Mucosa of rectum (tissue), 2 donors: ENCODE results near the gene FAM120A.
A peak's percentile ranks its signal among the peaks of the same experiment; 100 is the strongest.

ENCODE experiments used
- H3K27ac ChIP-seq, 2 donors: one replicate each; pipeline ENCODE4 v1.7.0; 2013; ENCODE audit warnings: inconsistent platforms in 2 of 2, low read depth in 2 of 2, low read length in 2 of 2
- H3K27me3 ChIP-seq, 2 donors: one replicate each; pipeline ENCODE4 v1.7.0; 2013; ENCODE audit warnings: low read length in 2 of 2; ENCODE audit not compliant: control insufficient read depth in 2 of 2, insufficient read depth in 2 of 2
- H3K36me3 ChIP-seq, 2 donors: one replicate each; pipeline ENCODE4 v1.7.0; 2013; ENCODE audit warnings: low read length in 2 of 2; ENCODE audit not compliant: control insufficient read depth in 2 of 2, insufficient read depth in 2 of 2
- H3K4me1 ChIP-seq, 2 donors: one replicate each; pipeline ENCODE4 v1.7.0; 2013; ENCODE audit warnings: low read length in 2 of 2, mild to moderate bottlenecking in 1 of 2; ENCODE audit not compliant: control insufficient read depth in 2 of 2, insufficient read depth in 2 of 2
- H3K4me3 ChIP-seq, 2 donors: one replicate each; pipeline ENCODE4 v1.7.0; 2013; ENCODE audit warnings: low read length in 2 of 2
- H3K9ac ChIP-seq, 2 donors: one replicate each; pipeline ENCODE4 v1.7.0; 2013; ENCODE audit warnings: low read length in 2 of 2, low read depth in 1 of 2, mild to moderate bottlenecking in 1 of 2
- H3K9me3 ChIP-seq, 2 donors: one replicate each; pipeline ENCODE4 v1.7.0; 2013; ENCODE audit warnings: low read length in 2 of 2; ENCODE audit not compliant: control insufficient read depth in 2 of 2
- donor health status: healthy.
- donor health status: Normal muscosa, but diverticular disease.

FAM120A gene

DNA sequence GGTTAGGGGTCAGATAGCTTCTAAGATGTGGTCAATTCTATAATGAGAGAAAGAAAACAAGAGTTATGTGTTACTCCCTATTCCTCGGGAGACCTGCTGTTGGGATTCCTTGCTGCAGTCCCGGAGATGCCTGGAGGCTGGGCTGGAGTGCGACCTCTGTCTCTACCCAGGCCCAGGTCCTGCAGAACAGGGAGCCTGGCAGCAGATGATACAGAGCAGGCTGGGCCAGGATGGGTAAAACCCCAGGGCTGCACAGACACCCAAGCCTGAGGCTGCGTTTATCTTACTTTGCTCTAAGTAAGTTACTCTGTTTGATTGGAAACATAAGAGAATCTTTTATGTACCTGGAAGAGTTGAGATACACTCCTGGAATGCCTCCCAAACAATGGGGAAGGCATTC lies 28.8 kb downstream of the FAM120A start:
- Histone ChIP-seq H3K36me3 (peaks cover 28 to 34% of the 10 kb centered on the region in 2 donors), H3K9me3 (no peaks in the 10 kb centered on the region), H3K27me3 (no peaks in the 10 kb centered on the region), H3K27ac (no peak overlapping the region), H3K4me1 (peaks cover 2 to 14% of the 10 kb centered on the region in 2 donors), H3K9ac (no peak overlapping the region), H3K4me3 (no peak overlapping the region)

DNA sequence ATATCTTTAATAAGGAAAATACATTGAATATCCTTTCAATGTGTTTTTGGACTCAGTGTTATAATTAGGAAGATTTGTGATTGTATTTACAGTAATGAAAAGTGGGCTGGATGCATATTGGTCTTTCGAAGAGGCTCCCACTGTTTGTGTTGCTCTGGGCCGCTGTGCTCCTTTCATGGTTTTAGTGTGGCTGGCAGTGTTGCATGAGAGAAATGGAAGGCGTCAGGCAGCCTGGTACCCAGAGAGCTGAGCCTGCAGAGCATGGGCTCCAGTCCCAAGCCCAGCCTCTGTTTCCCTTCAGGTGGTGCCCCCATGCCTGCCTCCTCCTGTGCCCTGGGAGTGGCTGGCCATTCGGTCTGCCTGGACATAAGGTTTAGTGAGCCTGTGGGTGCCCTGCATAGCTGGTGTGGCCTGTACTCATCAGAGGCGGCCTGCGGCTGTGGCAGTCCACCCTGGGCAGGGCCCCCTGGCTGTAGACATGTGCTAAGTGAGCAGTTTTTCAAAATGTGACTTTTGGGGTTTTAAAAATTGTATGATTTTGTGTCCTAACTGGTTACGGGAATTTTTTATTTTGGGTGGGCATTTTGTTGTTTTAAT lies 29.3 kb downstream of the FAM120A start:
- Histone ChIP-seq H3K36me3 (peaks cover 25 to 34% of the 10 kb centered on the region in 2 donors), H3K4me1 (peaks cover 2 to 10% of the 10 kb centered on the region in 2 donors), H3K9ac (no peak overlapping the region), H3K9me3 (no peaks in the 10 kb centered on the region), H3K27ac (no peak overlapping the region), H3K27me3 (no peaks in the 10 kb centered on the region), H3K4me3 (no peak overlapping the region)

DNA sequence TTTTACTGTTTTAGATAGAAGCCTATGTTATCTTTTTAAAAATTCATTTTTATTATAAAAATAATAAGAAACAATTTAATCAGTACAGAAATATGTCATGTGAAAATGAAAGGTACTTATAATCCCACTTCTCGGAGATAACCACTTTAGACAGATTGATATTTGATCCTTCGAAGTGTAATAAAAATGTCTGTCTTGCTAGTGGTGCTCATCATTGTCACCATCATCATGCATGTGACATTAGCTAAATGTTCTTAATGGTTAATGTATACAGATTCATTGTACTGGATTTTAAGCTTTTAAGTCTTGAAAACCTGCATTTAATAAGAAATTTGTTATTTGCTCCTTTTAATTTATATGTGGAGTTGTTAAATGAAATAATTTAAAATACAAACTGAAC lies 32.0 kb downstream of the FAM120A start:
- Histone ChIP-seq H3K9me3 (no peaks in the 10 kb centered on the region), H3K27ac (no peak overlapping the region), H3K4me3 (no peak overlapping the region), H3K36me3 (peaks cover 31% of the 10 kb centered on the region in 2 donors), H3K9ac (no peak overlapping the region), H3K27me3 (no peaks in the 10 kb centered on the region), H3K4me1 (no peaks in the 10 kb centered on the region)

DNA sequence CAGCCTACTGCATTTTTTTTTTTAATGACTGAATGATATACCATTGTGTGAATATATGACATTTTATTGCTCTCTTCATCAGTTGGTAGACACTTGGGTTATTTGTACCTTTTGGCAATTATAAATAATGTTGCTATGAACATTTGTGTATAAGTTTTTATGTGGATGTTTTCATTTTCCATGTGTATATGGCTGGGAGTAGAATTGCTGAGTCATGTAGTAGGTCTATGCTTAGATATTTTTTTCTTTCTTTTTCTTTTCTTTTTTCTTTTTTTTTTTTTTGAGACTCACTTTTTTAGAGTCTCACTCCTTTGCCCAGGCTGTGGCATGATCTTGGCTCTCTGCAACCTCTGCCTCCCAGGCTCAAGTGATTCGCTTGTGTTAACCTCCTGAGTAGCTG lies 34.8 kb downstream of the FAM120A start:
- Histone ChIP-seq H3K27me3 (no peaks in the 10 kb centered on the region), H3K36me3 (peaks cover 35% of the 10 kb centered on the region in 2 donors), H3K27ac (no peak overlapping the region), H3K9me3 (no peaks in the 10 kb centered on the region), H3K4me3 (no peak overlapping the region), H3K9ac (no peak overlapping the region), H3K4me1 (no peaks in the 10 kb centered on the region)

DNA sequence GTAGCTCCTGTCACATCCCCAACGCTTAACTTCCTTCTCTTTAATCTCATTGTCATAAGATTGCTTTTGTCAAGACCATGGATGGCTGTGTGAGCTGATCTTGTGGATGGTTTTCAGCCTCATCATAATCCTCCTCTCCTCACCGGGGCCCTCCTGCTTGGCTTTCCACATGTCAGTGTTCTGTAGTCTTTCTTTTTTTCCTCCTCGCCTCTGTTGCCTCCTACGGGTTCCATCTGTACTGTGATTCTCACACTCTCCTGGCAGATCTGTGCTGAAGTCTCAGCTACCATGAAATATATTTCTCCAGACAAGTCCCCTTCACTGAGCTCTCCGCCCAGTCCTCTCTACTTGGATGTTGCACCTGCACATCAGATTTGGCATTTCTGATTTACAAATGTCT lies 36.8 kb downstream of the FAM120A start:
- H3K27me3 ChIP-seq, result no peaks in the 10 kb centered on the region
- H3K27ac ChIP-seq, result no peak overlapping the region
- H3K36me3 ChIP-seq, result peaks cover 28 to 33% of the 10 kb centered on the region in 2 donors
- no peak overlapping the region for H3K9ac ChIP-seq
- H3K4me1 ChIP-seq, result no peaks in the 10 kb centered on the region
- H3K9me3 ChIP-seq, result no peaks in the 10 kb centered on the region
- no peak overlapping the region for H3K4me3 ChIP-seq

DNA sequence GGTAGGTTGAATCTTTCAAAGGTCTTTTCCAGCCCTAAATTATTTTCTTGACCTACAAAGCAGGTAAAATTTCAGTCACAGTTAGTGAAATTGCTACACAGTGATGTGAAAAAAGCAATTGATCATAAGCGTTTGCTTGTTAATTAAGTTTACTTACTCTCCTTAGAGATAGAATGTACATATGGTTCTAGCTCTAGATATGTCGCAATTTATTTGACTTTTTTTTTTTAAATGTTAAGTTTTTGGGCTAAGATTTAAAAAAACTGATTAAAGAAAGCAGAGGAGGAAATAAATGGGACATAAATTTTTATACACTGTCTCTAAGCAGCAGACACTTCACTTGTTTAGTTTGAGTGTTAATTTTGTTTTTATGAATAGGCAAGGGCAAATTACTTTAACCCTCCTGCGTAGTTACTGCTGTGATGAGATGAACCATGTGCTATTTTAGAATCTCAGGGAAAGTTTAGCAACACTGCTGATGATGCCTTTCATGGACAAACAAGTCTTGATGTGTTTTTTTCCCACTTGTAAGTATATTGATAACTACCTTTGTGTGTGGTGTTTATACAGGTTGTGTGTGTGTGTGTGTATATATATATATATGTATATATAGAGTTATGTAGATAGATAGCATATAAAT lies 40.2 kb downstream of the FAM120A start:
- peaks cover 33 to 41% of the 10 kb centered on the region in 2 donors for H3K36me3 ChIP-seq
- H3K4me3 ChIP-seq, result no peak overlapping the region
- H3K27me3 ChIP-seq, result no peaks in the 10 kb centered on the region
- H3K9me3 ChIP-seq, result no peaks in the 10 kb centered on the region
- no peak overlapping the region for H3K27ac ChIP-seq
- no peaks in the 10 kb centered on the region for H3K4me1 ChIP-seq
- no peak overlapping the region for H3K9ac ChIP-seq

DNA sequence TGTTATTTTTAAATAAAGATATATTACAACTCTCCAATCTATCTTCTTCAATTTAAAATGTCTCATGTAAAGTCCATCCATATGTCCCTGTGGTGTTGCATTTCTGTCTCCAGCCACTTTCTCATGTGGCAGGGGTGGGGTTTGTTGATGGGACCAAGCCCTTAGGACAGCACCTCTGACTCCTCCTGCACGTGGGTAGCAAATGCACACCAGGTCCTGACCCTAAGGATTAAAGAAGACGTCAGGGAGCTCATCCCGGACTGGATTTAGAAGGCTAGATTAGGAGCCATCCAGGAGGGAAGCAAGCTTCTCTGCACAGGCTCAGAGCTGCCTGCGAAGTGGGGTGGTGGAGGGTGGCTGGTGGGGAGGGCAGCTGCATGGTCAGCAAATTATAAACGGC lies 40.8 kb downstream of the FAM120A start:
- no peaks in the 10 kb centered on the region for H3K4me1 ChIP-seq
- no peak overlapping the region for H3K4me3 ChIP-seq
- peaks cover 39 to 47% of the 10 kb centered on the region in 2 donors for H3K36me3 ChIP-seq
- H3K9me3 ChIP-seq, result no peaks in the 10 kb centered on the region
- H3K27me3 ChIP-seq, result no peaks in the 10 kb centered on the region
- no peak overlapping the region for H3K27ac ChIP-seq
- H3K9ac ChIP-seq, result no peak overlapping the region

DNA sequence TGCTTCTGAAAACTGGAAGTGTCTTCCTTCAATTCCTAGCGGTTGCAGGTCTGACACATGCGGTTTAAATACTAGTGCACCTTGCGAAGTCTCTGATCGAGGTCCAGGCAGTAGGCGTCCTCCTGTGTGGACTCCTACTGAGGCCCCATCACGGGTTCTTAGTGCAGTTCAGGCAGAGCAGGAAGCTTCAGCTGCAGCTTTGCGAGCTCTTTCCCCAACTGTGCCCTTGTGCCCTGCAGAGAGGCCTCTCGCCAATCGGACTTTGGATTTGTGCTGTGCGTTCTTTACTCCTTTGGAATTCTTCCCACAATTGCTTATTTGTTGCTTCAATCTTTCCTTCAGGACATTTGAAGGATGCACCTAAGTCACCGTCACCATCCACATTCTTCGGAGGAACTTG lies 42.5 kb downstream of the FAM120A start:
- H3K36me3 ChIP-seq, result peaks cover 45 to 51% of the 10 kb centered on the region in 2 donors
- H3K4me1 ChIP-seq, result no peaks in the 10 kb centered on the region
- no peak overlapping the region for H3K9ac ChIP-seq
- H3K4me3 ChIP-seq, result no peak overlapping the region
- no peaks in the 10 kb centered on the region for H3K9me3 ChIP-seq
- no peaks in the 10 kb centered on the region for H3K27me3 ChIP-seq
- no peak overlapping the region for H3K27ac ChIP-seq

DNA sequence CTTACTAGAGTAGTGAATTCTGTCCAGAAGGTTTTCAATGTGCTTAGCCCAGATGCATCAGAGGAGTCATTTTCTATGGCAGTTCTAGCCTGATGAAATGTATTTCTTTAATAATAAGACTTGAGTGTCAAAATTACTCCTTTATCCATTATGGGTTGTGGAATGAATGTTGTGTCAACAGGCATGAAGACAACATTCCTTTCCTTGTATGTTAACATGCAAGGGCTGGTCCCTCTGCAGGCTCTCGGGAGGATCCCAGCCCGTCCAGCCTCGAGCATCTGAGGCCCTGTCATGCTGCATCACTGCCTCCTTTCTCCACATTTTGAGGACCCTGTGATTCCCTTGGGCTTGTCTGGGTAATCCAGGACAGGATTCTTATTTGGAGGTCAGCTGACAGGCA lies 44.8 kb downstream of the FAM120A start:
- peaks cover 4 to 6% of the 10 kb centered on the region in 2 donors for H3K4me1 ChIP-seq
- H3K27ac ChIP-seq, result no peak overlapping the region
- H3K36me3 ChIP-seq, result peaks cover 53% of the 10 kb centered on the region in 2 donors
- H3K9ac ChIP-seq, result no peak overlapping the region
- H3K9me3 ChIP-seq, result no peaks in the 10 kb centered on the region
- H3K4me3 ChIP-seq, result no peak overlapping the region
- no peaks in the 10 kb centered on the region for H3K27me3 ChIP-seq

DNA sequence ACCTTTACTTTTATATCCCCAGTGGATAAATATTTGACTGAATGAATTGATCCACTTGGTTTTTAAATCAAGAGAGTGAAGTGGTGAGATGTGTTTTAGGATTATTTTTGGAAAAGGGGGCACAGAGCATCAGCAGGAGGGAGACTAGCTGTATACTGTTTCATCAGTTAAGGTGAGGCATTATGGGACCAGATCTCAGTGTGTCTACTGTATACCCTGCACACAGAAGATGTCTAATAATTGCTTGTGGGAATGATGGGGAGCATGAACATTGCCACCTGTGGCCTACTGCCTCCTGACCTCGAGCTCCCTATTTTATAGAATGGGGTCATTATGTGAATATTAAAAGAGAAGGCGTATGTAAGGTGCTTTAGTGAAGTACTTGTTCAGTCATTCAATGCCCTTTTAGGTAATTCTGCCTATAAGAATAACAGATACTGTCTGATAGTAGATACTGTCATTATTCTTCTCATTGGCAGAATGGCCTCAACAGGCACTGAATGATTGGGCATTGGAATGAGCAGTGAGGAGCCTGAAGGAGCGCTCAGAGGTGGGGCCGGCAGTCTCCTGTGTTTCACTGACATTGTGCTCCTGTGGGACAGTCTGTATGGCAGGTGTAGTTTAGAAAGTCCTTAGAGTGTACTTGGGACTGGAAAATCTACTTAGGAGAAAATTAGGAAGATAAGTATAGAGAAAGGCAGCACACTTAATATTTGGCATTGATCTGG lies 49.2 kb downstream of the FAM120A start:
- no peak overlapping the region for H3K27ac ChIP-seq
- H3K9ac ChIP-seq, result no peak overlapping the region
- peak overlapping the region in 1 of 2 donors; percentile 64 for H3K4me3 ChIP-seq
- no peaks in the 10 kb centered on the region for H3K27me3 ChIP-seq
- H3K36me3 ChIP-seq, result peaks cover 37 to 46% of the 10 kb centered on the region in 2 donors
- H3K4me1 ChIP-seq, result peaks cover 8 to 12% of the 10 kb centered on the region in 2 donors
- H3K9me3 ChIP-seq, result no peaks in the 10 kb centered on the region
